H1 (cell line): Measurements from ENCODE around the gene CCSER2. TPM values are rescaled to one million over a fixed set of nuclear protein-coding genes. Genes with fewer than 3 reads are reported as not detected.
A peak's percentile ranks its signal among the peaks of the same experiment; 100 is the strongest.

Experiments
- CTCF ChIA-PET: fragments of 300-600 bp; sonication (Branson Sonifier 250); formaldehyde crosslinking; loops from one replicate; lab custom pipeline; 2021; ENCODE audit not compliant: partially characterized antibody; lab: Charles Lee
- POLR2A ChIA-PET: fragments of 300-600 bp; sonication (Branson Sonifier 250); formaldehyde crosslinking; loops from one replicate; lab custom pipeline; 2021; ENCODE audit warnings: inconsistent platforms; ENCODE audit not compliant: partially characterized antibody; lab: Charles Lee
- DNase-seq, 2 experiments: peaks; one replicate each; pipeline versions ENCODE4 v3.0.0 to v3.0.0-alpha.2; 2010 to 2022; ENCODE audit warnings: low spot score in 2 of 2, low read depth in 1 of 2, mixed read lengths in 1 of 2
- FAIRE-seq: peaks from 2 replicates; lab custom pipeline; 2011; peaks lifted over from hg19 to GRCh38; lab: Jason Lieb, UNC
- H2AFZ ChIP-seq: 2 replicates; pipeline ENCODE4 v1.8.1; 2012; ENCODE audit warnings: low read length, inconsistent platforms
- H2AK5ac ChIP-seq: 2 replicates; pipeline ENCODE4 v1.6.1; 2013; ENCODE audit warnings: low read depth, low read length
- H2BK120ac ChIP-seq: replicated peaks from 2 replicates; pipeline ENCODE3; 2013; ENCODE audit warnings: low read depth, low read length, inconsistent platforms
- H2BK12ac ChIP-seq: 2 replicates; pipeline ENCODE4 v1.6.1; 2013; ENCODE audit warnings: low read depth, low read length
- H2BK15ac ChIP-seq: 2 replicates; pipeline ENCODE4 v1.6.1; 2013; ENCODE audit warnings: low read length
- H2BK20ac ChIP-seq: 2 replicates; pipeline ENCODE4 v1.6.1; 2013; ENCODE audit warnings: low read length
- H2BK5ac ChIP-seq: 2 replicates; pipeline ENCODE4 v1.6.1; 2013; ENCODE audit warnings: low read depth, low read length
- H3K14ac ChIP-seq: 2 replicates; pipeline ENCODE4 v1.6.1; 2013; ENCODE audit warnings: inconsistent platforms; ENCODE audit not compliant: insufficient read length
- H3K18ac ChIP-seq: 2 replicates; pipeline ENCODE4 v1.6.1; 2013; ENCODE audit warnings: low read length; ENCODE audit errors: extremely low read depth
- H3K23ac ChIP-seq: 2 replicates; pipeline ENCODE4 v1.6.1; 2013; ENCODE audit warnings: inconsistent platforms; ENCODE audit not compliant: insufficient read length
- H3K23me2 ChIP-seq: 2 replicates; pipeline ENCODE4 v1.6.1; 2013; ENCODE audit warnings: low read depth, low read length
- H3K27ac ChIP-seq: 2 replicates; pipeline ENCODE4 v1.6.1; 2011; ENCODE audit warnings: low read depth, low read length, inconsistent platforms
- H3K27me3 ChIP-seq, 4 experiments: replicated peaks in 1 of 4; 1 replicate in 1 of 4; 2 replicates in 3 of 4; pipeline versions ENCODE4 v1.6.1 to v1.8.1; 2011 to 2013; ENCODE audit warnings: low read length in 3 of 4, mild to moderate bottlenecking in 3 of 4, inconsistent platforms in 2 of 4, mixed read lengths in 2 of 4, moderate library complexity in 1 of 4; ENCODE audit not compliant: control insufficient read depth in 3 of 4, insufficient read depth in 3 of 4; ENCODE audit errors: extremely low read depth in 1 of 4
- H3K36me3 ChIP-seq, 4 experiments: 2 replicates each; pipeline versions ENCODE4 v1.6.1 to v1.8.1; 2011 to 2013; ENCODE audit warnings: mild to moderate bottlenecking in 4 of 4, low read length in 3 of 4, moderate library complexity in 2 of 4, control low read depth in 1 of 4, inconsistent platforms in 1 of 4; ENCODE audit not compliant: insufficient read depth in 4 of 4, control insufficient read depth in 2 of 4
- H3K4ac ChIP-seq: replicated peaks from 2 replicates; pipeline ENCODE3; 2013; ENCODE audit warnings: low read length, low read depth, mixed read lengths, inconsistent platforms; ENCODE audit not compliant: insufficient read length
- H3K4me1 ChIP-seq, 4 experiments: replicated peaks in 1 of 4; 1 replicate in 1 of 4; 2 replicates in 3 of 4; pipeline versions ENCODE4 v1.6.1 to v1.8.1; 2011 to 2013; ENCODE audit warnings: low read length in 3 of 4, inconsistent platforms in 2 of 4, mixed read lengths in 1 of 4; ENCODE audit not compliant: insufficient read depth in 4 of 4, control insufficient read depth in 3 of 4
- H3K4me2 ChIP-seq, 2 experiments: 2 replicates each; pipeline versions ENCODE4 v1.6.1 to v1.8.1; 2011 to 2013; ENCODE audit warnings: low read depth in 2 of 2, low read length in 2 of 2, control low read depth in 1 of 2, inconsistent platforms in 1 of 2, mild to moderate bottlenecking in 1 of 2; ENCODE audit not compliant: insufficient read depth in 1 of 2
- H3K4me3 ChIP-seq, 4 experiments: fragments of 200-600, 300-600 bp in 1 of 4; sonication (generic), shearing (Covaris generic), sonication (Bioruptor Twin) in 1 of 4; 2 replicates each; pipeline versions ENCODE4 v1.5.1 to v1.8.1; 2011 to 2016; ENCODE audit warnings: low read length in 4 of 4, low read depth in 3 of 4, control low read depth in 2 of 4, inconsistent platforms in 2 of 4, mild to moderate bottlenecking in 2 of 4, mixed read lengths in 1 of 4, moderate library complexity in 1 of 4; ENCODE audit not compliant: insufficient read depth in 2 of 4; ENCODE audit errors: extremely low read depth in 1 of 4
- H3K56ac ChIP-seq: replicated peaks from 2 replicates; pipeline ENCODE3; 2013; ENCODE audit warnings: low read depth, mild to moderate bottlenecking, mixed read lengths, low read length, inconsistent platforms; ENCODE audit not compliant: insufficient read length
- H3K79me1 ChIP-seq: 2 replicates; pipeline ENCODE4 v1.6.1; 2013; ENCODE audit warnings: low read depth, low read length, control low read depth
- H3K79me2 ChIP-seq, 2 experiments: 2 replicates each; pipeline versions ENCODE4 v1.6.1 to v1.8.1; 2012 to 2013; ENCODE audit warnings: low read length in 2 of 2, mild to moderate bottlenecking in 2 of 2, inconsistent platforms in 1 of 2; ENCODE audit not compliant: insufficient read depth in 2 of 2, control insufficient read depth in 1 of 2
- H3K9ac ChIP-seq, 4 experiments: replicated peaks in 1 of 4; 1 replicate in 1 of 4; 2 replicates in 3 of 4; pipeline versions ENCODE4 v1.6.1 to v1.8.1; 2011 to 2013; ENCODE audit warnings: low read depth in 3 of 4, low read length in 3 of 4, control low read depth in 2 of 4, mild to moderate bottlenecking in 2 of 4, moderate library complexity in 2 of 4, inconsistent platforms in 1 of 4; ENCODE audit errors: extremely low read depth in 1 of 4
- H3K9me3 ChIP-seq, 2 experiments: 2 replicates each; pipeline versions ENCODE4 v1.6.1 to v1.8.1; 2012 to 2013; ENCODE audit warnings: mild to moderate bottlenecking in 2 of 2, moderate library complexity in 2 of 2, control low read depth in 1 of 2, inconsistent platforms in 1 of 2, low read depth in 1 of 2, low read length in 1 of 2, mixed read lengths in 1 of 2; ENCODE audit not compliant: insufficient read depth in 2 of 2
- H4K20me1 ChIP-seq, 2 experiments: replicated peaks in 1 of 2; 2 replicates each; pipeline versions ENCODE3 to v1.8.1; 2011 to 2013; ENCODE audit warnings: inconsistent platforms in 2 of 2, low read length in 2 of 2, mild to moderate bottlenecking in 1 of 2; ENCODE audit not compliant: insufficient read depth in 2 of 2, control insufficient read depth in 1 of 2
- H4K5ac ChIP-seq: 2 replicates; pipeline ENCODE4 v1.6.1; 2013; ENCODE audit warnings: low read length, low read depth, mixed read lengths, inconsistent platforms; ENCODE audit not compliant: insufficient read length
- H4K8ac ChIP-seq: 2 replicates; pipeline ENCODE4 v1.8.0; 2013; ENCODE audit warnings: mild to moderate bottlenecking, moderate library complexity, low read length, inconsistent platforms; ENCODE audit not compliant: insufficient read depth; ENCODE audit errors: extremely low read depth
- H4K91ac ChIP-seq: replicated peaks from 2 replicates; pipeline ENCODE3; 2013; ENCODE audit warnings: low read length, mixed read lengths, inconsistent platforms; ENCODE audit not compliant: insufficient read length
- HDAC6 ChIP-seq: IDR thresholded peaks from one replicate; pipeline ENCODE4 v1.7.1; 2012; ENCODE audit warnings: low read depth, mild to moderate bottlenecking, inconsistent platforms, low read length, moderate library complexity
- KDM1A ChIP-seq: fragments of 200-600, 300-600 bp; sonication (generic); IDR thresholded peaks from 2 replicates; pipeline ENCODE4 v1.7.1; 2016; ENCODE audit warnings: mild to moderate bottlenecking, low read length, borderline replicate concordance
- KDM5A ChIP-seq: fragments of 200-600 bp; IDR thresholded peaks from 2 replicates; pipeline ENCODE4 v1.7.1; 2012; ENCODE audit warnings: mild to moderate bottlenecking, low read length, inconsistent platforms, mixed read lengths
- PHF8 ChIP-seq: fragments of 200-600 bp; sonication (generic); conservative IDR thresholded peaks from 2 replicates; pipeline ENCODE4 v1.7.1; 2012; ENCODE audit warnings: low read depth, mild to moderate bottlenecking, inconsistent platforms, low read length, moderate library complexity
- POU5F1 ChIP-seq: IDR thresholded peaks from 2 replicates; pipeline ENCODE4 v1.6.1; 2011; ENCODE audit warnings: low read depth, mild to moderate bottlenecking, low read length, moderate library complexity
- SAP30 ChIP-seq: fragments of 300-600 bp; sonication (generic); IDR thresholded peaks from 2 replicates; pipeline ENCODE4 v1.7.1; 2012; ENCODE audit warnings: low read length, moderate library complexity, mild to moderate bottlenecking, inconsistent platforms; ENCODE audit not compliant: insufficient read depth, insufficient replicate concordance
- TAF7 ChIP-seq: optimal IDR thresholded peaks from 2 replicates; pipeline ENCODE3; 2011; ENCODE audit warnings: low read depth, mild to moderate bottlenecking, inconsistent platforms, low read length, moderate library complexity, borderline replicate concordance
- TBP ChIP-seq: IDR thresholded peaks from 2 replicates; pipeline ENCODE4 v1.6.1; 2011; ENCODE audit warnings: low read depth, low read length, improper control_type of control experiment
- ZNF274 ChIP-seq: IDR thresholded peaks from 2 replicates; pipeline ENCODE4 v1.7.0; 2012; ENCODE audit warnings: low read length, borderline replicate concordance; ENCODE audit errors: extremely low read depth
- polyA plus RNA-seq, 7 experiments: library from polyadenylated mRNA; depleted of rRNA in 3 of 7; stranded (reverse) in 5 of 7; unstranded in 2 of 7; fragments of >200 nt in 5 of 7; fragments of 200-250 nt in 2 of 7; gene quantifications; 1 replicate in 5 of 7; 2 replicates in 1 of 7; 4 replicates in 1 of 7; pipeline versions ENCODE4 v1.2.1 to v1.2.3, GENCODE V29; 2011 to 2013; ENCODE audit warnings: missing spikeins in 2 of 7, mixed read lengths in 2 of 7
- total RNA-seq: library from RNA; stranded (reverse); fragmentation: NEBNext Ultra II Directional; extraction: Animal tissue kit (Norgen Biotek cat#: 25700); gene quantifications from 2 replicates; pipeline ENCODE4 v1.2.1, GENCODE V29; 2021

CCSER2 gene
- total and polyA plus RNA-seq, 2 of the 8 experiments (the other 6 are each of a cell fraction or from before 2014, with no cell fraction given): 6.9 to 30.5 TPM

DNA sequence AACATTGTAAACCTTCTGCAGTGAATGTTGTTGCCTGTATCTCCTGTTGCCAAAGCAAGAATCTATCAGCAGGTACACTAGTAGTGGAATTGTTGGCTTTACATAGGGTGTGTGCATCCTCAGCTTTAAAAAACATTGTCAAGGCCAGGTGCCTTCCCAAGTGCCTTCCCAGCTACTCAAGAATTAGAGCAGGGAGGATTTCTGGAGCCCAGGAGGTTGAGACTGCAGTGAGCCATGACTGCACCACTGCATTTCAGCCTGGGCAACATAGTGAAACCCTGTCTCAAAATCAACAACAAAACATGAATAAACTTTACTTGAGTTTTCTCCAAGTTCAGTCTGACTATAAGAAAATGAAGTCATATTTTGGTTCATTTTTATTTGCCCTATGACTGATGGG is 217.3 kb downstream of the CCSER2 start:
- H3K9me3 ChIP-seq: no peaks in the 10 kb centered on the region
- no peak overlapping the region for H3K4me2 ChIP-seq
- no peak overlapping the region for H3K56ac ChIP-seq
- no peaks in the 10 kb centered on the region for H4K20me1 ChIP-seq
- no peak overlapping the region for H3K14ac ChIP-seq
- no peaks in the 10 kb centered on the region; the same call in 1 of the 2 replicates for H3K23me2 ChIP-seq
- no peaks in the 10 kb centered on the region for H3K79me2 ChIP-seq
- H4K8ac ChIP-seq: no peak overlapping the region
- FAIRE-seq (no peak), DNase-seq (no peak)
- H3K4ac ChIP-seq: no peak overlapping the region
- no peak overlapping the region for H4K91ac ChIP-seq
- H2BK12ac ChIP-seq: no peak overlapping the region
- H2AFZ ChIP-seq: no peak overlapping the region
- H3K4me1 ChIP-seq: peaks cover 0 to 8% (median 4%) of the 10 kb centered on the region in 4 experiments; a peak in 5 of 7 replicates
- H4K5ac ChIP-seq: no peak overlapping the region
- H3K36me3 ChIP-seq: no peaks in the 10 kb centered on the region
- peak overlapping the region; percentile 67; the same call in 1 of the 2 replicates for H2BK15ac ChIP-seq
- no peak overlapping the region for H3K18ac ChIP-seq
- no peak overlapping the region for H3K4me3 ChIP-seq
- H3K23ac ChIP-seq: no peak overlapping the region
- no peak overlapping the region for H2BK120ac ChIP-seq
- H3K79me1 ChIP-seq: no peaks in the 10 kb centered on the region
- POLR2A ChIA-PET: no interaction called here
- CTCF ChIA-PET: interaction anchor here (0.7 to 26.4 kb wide), 3 partner anchors 8 to 282 kb away, joined by 3 to 558 read pairs (median 7); no protein-coding TSS in a partner anchor
- no peak overlapping the region for H2BK20ac ChIP-seq
- H2AK5ac ChIP-seq: no peak overlapping the region
- no peak overlapping the region for H3K27ac ChIP-seq
- H3K27me3 ChIP-seq: peaks cover 0 to 4% (median 0%) of the 10 kb centered on the region in 4 experiments; a peak in 3 of 7 replicates
- H3K9ac ChIP-seq: no peak overlapping the region
- H2BK5ac ChIP-seq: no peak overlapping the region
- no peak for TF ChIP-seq PHF8
- no peak for TF ChIP-seq KDM1A
- TF ChIP-seq SAP30: no peak
- TF ChIP-seq ZNF274: no peak
- TF ChIP-seq TAF7: no peak
- no peak for TF ChIP-seq TBP
- no peak for TF ChIP-seq POU5F1
- TF ChIP-seq HDAC6: no peak
- no peak for TF ChIP-seq KDM5A
